Activated T-cell treated with anti-CD3 and anti-CD28 coated beads, Interleukin-2, amount 50 U/mL, for 72 hours (primary cell): ENCODE results near the gene FADS1. TPM values are rescaled to one million over a fixed set of nuclear protein-coding genes. Genes with fewer than 3 reads are reported as not detected.

Experiments
- ATAC-seq, 2 donors: fragments of 150-1000 bp; cut with Tn5 transposase; replicated peaks in 1 of 2; 2 replicates each; pipeline ENCODE4 v1.10.0; 2021; ENCODE audit warnings: moderate library complexity in 2 of 2, mild to moderate bottlenecking in 1 of 2
- DNase-seq, 2 donors: peaks; one replicate each; pipeline ENCODE4 v3.0.0; 2021 to 2022; ENCODE audit warnings: mixed read lengths in 1 of 2
- H3K27ac Mint-ChIP-seq: one replicate; pipeline ENCODE4 v1.8.0; 2022; ENCODE audit warnings: mild to moderate bottlenecking, moderate library complexity, mixed read lengths
- H3K27me3 Mint-ChIP-seq: one replicate; pipeline ENCODE4 v1.8.0; 2022; ENCODE audit warnings: low read depth, mixed read lengths
- H3K36me3 Mint-ChIP-seq, 2 donors: one replicate each; pipeline ENCODE4 v1.8.0; 2022; ENCODE audit warnings: mixed read lengths in 2 of 2, mild to moderate bottlenecking in 1 of 2; ENCODE audit not compliant: insufficient read depth in 2 of 2
- H3K4me1 Mint-ChIP-seq: one replicate; pipeline ENCODE4 v1.8.0; 2022; ENCODE audit warnings: low read depth, mixed read lengths
- H3K4me3 Mint-ChIP-seq, 2 donors: one replicate each; pipeline ENCODE4 v1.8.0; 2022; ENCODE audit warnings: mild to moderate bottlenecking in 2 of 2, mixed read lengths in 2 of 2, moderate library complexity in 2 of 2
- H3K9me3 Mint-ChIP-seq, 2 donors: one replicate each; pipeline ENCODE4 v1.8.0; 2022; ENCODE audit warnings: mixed read lengths in 2 of 2
- total RNA-seq, 2 donors: library from RNA; stranded (reverse); gene quantifications; one replicate each; pipeline ENCODE4 v1.2.3, GENCODE V29; 2022

Gene FADS1
- total RNA-seq, 2 donors from 2014 or later = 8.5 to 17.7 TPM

DNA sequence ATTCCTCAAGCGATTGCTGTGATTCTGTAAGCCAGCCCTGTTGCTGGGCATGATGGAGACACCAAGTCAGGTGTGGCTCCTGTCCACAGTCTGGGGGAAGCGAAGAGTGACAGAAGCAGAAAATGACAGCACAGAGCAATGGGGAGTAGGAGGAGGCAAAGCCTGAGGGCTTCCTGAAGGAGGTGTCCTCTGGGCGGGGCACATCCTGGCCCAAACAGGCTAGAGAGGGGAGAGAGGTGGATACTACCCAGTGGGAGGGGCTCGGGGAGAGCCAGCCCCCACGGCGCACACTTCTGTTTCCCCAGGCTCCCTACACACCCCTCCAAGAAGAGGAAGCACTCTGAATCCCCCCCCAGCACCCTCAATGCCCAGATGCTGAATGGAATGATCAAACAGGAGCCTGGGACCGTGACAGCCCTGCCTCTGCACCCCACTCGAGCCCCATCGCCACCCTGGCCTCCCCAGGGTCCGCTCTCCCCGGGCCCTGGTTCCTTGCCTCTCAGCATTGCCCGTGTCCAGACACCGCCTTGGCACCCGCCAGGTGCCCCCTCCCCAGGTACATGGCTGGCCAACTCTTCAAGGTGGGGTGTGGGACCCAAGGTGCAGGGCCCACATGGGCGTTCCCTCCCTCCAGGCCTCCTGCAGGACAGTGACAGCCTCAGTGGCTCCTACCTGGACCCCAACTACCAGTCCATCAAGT is 45.5 kb downstream of the FADS1 start:
- ATAC-seq (no peak), DNase-seq (no peak)
- Mint-ChIP-seq H3K4me3 (no peak overlapping the region), H3K27ac (no peak overlapping the region), H3K9me3 (no peaks in the 10 kb centered on the region), H3K27me3 (no peaks in the 10 kb centered on the region), H3K4me1 (peaks cover 2% of the 10 kb centered on the region), H3K36me3 (no peaks in the 10 kb centered on the region)

DNA sequence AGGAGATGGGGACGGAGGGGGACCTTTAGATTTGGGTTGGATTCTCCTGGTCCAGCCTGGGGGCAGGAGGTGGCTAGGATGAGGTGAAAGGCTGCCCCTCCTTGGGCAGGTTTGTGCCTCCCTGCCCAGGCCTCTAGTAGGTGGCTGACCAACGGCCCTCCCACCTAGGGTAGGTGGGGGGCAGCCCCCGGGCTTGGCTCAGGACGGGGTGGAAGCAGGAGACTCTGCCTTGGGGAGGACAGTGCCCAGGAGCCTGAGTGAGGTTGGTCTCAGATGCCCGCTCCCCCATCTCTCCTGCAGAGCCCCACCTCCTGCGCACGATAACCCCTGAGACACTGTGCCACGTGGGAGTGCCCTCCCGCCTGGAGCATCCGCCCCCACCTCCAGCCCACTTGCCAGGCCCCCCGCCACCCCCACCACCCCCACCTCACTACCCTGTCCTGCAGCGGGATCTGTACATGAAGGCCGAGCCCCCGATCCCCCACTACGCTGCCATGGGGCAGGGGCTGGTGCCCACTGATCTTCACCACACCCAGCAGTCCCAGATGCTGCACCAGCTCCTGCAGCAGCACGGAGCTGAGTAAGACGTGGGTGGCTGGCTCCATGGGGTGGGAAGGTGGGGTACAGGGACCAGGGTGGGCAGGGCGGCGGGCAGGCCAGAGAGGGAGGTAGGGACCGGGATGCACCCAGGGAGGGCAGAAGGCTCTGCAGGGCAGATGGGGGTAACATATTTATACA is 46.7 kb downstream of the FADS1 start:
- H3K4me1 Mint-ChIP-seq = no peaks in the 10 kb centered on the region
- ATAC-seq = no peak
- H3K27me3 Mint-ChIP-seq = no peaks in the 10 kb centered on the region
- H3K27ac Mint-ChIP-seq = no peak overlapping the region
- no peaks in the 10 kb centered on the region for H3K9me3 Mint-ChIP-seq
- H3K36me3 Mint-ChIP-seq = no peaks in the 10 kb centered on the region
- no peak for DNase-seq
- H3K4me3 Mint-ChIP-seq = no peak overlapping the region

DNA sequence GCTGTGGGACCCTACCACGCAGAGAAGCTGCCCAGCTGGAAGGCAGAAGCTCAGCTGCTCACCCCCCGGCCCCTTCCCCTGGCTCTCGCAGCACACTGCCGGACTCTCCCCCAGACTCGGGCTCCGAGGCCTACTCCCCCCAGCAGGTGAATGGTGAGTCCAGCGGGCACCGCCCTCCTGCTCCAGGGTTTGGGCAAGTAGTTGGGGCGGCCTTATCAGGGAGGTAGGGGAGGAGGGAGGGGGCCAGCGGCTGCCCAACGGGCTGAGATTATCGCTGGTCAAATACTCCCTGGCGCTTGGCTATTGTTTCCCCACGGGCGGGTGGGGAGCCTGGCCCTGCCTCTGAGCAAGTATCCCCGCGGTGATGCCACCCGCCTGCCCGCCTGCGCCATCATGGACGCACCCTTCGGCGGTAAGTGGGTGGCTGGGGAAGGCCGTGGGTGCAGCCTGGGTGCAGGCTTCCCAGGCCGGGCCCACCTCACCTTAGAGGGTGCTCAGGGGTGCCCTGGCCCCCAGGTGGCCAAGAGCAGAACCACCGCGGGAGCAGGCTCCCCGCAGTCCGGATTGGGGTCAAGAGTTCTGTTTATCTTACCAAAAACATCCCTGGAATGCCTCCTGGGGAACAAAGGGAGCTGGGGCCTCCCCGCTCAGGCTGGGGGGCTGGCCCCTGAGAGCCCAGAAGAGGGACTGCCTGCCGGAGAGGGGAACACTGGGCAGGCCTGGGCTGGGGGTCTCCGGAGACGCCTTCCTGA is 47.5 kb downstream of the FADS1 start:
- Mint-ChIP-seq H3K36me3 (no peaks in the 10 kb centered on the region), H3K27ac (no peak overlapping the region), H3K9me3 (no peaks in the 10 kb centered on the region), H3K4me3 (no peak overlapping the region), H3K4me1 (no peaks in the 10 kb centered on the region), H3K27me3 (no peaks in the 10 kb centered on the region)
- ATAC-seq (no peak), DNase-seq (no peak)

DNA sequence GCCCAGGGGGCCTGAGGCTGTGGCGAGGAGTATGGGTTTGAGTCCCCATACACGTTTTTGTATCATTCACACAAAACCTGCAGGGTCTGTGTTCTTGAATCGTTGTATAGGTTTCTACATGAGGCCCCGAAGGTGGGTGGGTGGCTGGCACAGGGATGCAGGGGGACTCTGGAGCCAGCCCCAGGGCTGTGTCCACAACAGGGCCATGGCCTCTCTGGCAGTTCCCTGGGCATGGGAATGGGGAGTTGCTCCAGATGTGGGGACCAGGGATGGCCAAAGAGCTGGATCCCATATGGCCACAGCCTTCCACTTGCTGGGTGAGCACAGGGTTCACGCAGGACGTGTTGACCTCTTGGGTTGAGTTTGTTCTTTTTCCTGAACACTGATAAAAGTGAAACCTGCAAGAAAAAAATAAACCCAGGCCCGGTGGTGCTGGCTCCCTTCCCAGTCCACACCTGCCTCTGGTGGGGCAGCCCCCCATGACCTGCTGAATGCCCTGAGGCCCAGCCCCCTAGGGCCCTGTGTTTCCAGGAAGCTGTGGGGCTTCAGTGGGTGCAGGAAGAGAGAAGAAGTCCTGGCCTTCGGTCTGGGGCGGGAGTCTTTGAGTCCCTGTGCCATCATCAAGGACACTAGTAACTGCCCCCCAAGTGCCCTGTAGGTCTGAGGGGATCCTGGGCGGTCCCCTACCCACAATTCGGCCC is 48.3 kb downstream of the FADS1 start:
- Mint-ChIP-seq H3K27ac (no peak overlapping the region), H3K4me1 (no peaks in the 10 kb centered on the region), H3K4me3 (no peak overlapping the region), H3K9me3 (no peaks in the 10 kb centered on the region), H3K27me3 (no peaks in the 10 kb centered on the region), H3K36me3 (no peaks in the 10 kb centered on the region)
- DNase-seq (no peak), ATAC-seq (no peak)

DNA sequence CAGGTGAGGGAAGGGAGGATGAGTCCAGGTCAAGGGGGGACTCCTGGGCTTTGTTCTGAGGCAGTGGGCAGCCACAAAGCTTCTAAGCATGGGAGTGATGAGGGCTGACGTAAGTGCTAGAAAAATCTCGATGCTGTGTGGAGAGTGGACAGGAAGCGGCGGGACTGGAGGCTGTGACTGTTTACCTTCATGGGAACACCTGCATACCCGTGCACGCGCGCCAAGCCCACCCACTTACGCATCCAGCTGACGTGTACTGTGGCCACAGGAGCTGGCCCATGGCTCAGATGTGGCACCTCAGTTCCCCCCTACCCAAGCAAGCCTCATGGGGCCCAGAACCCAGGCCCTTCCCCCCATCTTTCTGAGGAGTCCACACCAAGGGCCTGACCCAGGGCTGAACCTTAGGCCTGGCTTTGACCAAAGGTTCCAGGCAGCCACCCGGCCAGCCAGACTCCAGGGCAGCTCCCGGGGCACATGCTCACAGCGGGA is 50.4 kb downstream of the FADS1 start:
- no peaks in the 10 kb centered on the region for H3K36me3 Mint-ChIP-seq
- no peaks in the 10 kb centered on the region for H3K9me3 Mint-ChIP-seq
- H3K27me3 Mint-ChIP-seq = no peaks in the 10 kb centered on the region
- ATAC-seq (no peak), DNase-seq (no peak)
- H3K4me3 Mint-ChIP-seq = no peak overlapping the region
- H3K27ac Mint-ChIP-seq = no peak overlapping the region
- no peaks in the 10 kb centered on the region for H3K4me1 Mint-ChIP-seq

DNA sequence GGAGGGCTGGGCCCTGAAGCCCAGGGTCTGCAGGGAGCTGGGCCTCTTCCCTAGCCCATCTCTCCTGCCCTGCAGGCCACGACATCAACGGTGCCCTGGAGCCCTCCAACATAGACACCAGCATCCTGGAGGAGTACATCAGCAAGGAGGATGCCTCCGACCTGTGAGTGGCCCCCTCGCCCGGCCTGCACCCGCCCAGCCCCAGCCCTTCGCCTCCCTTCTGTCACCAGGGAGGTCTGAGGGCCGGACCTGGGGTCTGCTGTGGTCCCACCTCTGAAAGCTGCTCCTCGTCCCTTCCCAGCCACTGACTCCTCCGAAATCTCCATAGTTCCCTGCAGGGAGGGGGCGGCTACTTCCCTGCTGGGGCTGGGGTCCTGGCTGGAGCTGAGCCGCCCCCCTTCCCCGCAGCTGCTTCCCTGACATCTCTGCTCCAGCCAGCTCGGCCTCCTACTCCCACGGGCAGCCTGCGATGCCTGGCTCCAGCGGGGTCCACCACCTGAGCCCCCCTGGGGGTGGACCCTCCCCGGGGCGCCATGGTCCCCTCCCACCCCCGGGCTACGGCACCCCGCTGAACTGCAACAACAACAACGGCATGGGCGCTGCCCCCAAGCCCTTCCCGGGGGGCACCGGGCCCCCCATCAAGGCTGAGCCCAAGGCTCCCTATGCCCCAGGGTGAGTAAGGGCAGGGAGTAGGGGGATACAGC is 51.1 kb downstream of the FADS1 start:
- no peaks in the 10 kb centered on the region for H3K36me3 Mint-ChIP-seq
- no peaks in the 10 kb centered on the region for H3K27me3 Mint-ChIP-seq
- no peak overlapping the region for H3K27ac Mint-ChIP-seq
- DNase-seq (no peak), ATAC-seq (no peak)
- no peak overlapping the region for H3K4me3 Mint-ChIP-seq
- no peaks in the 10 kb centered on the region for H3K9me3 Mint-ChIP-seq
- H3K4me1 Mint-ChIP-seq = no peaks in the 10 kb centered on the region

DNA sequence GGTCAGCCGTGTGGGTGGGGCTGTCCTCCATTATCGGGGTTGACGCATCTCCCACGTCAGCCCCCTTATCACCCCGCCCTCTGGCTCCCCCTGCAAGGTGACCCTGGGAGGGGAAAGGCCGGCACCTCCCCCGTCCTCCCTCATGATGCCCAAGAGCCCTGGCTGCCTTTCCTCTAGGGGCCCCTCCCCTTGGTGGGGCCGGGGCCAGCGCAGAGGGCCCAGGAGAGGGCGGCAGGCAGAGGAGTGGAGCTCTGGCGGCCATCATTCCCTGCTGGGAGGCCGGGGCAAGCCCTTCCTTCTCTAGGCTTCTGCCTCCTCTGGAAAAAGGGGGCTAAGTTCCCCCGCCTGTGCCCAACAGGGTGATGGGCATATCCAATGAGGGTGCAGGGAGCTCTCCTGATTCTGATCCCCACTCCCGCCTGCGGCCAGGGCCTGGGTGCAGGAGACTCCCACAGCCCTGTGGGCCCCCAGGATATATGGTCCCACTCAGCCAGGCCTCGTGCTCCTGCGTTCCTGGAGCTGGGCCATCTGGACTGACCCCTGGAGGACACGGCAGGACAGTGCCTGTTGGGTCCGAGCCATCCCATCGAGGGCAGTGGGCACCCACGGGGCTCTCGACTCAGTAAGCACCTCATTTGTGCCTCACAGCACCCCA is 52.1 kb downstream of the FADS1 start:
- H3K36me3 Mint-ChIP-seq = no peaks in the 10 kb centered on the region
- H3K27ac Mint-ChIP-seq = no peak overlapping the region
- H3K27me3 Mint-ChIP-seq = no peaks in the 10 kb centered on the region
- no peak for ATAC-seq
- no peaks in the 10 kb centered on the region for H3K4me1 Mint-ChIP-seq
- no peak for DNase-seq
- H3K9me3 Mint-ChIP-seq = no peaks in the 10 kb centered on the region
- H3K4me3 Mint-ChIP-seq = no peak overlapping the region

DNA sequence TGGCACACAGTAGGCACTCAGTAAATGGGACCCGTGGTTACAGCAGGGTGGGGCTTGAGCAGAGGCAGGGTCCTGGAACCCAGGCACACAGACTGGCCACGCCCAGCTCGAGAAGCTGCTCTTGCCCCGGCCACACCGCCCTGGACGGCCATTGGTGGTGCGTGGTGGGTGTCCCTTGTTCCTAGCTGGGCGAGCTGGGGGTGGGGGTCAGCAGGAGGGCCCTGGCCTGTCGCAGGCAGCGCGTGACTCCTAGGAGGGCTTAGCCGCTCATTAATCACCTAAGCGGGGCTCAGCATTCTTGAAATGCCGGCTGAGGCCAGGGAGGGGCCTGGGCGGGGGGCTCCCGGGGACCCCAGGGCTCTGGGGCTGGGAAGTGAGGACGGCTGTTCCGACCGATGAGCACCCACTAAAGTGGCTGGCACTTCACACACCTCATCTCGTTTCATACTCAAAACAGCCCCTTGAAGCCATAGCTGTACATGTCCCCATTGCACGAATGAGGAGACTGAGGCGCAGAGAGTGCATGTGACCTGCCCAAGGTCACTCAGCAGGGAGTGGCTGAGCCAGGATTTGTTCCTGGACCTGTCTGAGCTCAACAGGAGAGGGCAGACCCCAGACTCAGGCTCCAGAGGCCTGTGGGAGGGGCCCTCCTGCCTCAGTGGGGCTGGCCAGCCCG is 52.7 kb downstream of the FADS1 start:
- H3K27ac Mint-ChIP-seq = no peak overlapping the region
- no peak for ATAC-seq

DNA sequence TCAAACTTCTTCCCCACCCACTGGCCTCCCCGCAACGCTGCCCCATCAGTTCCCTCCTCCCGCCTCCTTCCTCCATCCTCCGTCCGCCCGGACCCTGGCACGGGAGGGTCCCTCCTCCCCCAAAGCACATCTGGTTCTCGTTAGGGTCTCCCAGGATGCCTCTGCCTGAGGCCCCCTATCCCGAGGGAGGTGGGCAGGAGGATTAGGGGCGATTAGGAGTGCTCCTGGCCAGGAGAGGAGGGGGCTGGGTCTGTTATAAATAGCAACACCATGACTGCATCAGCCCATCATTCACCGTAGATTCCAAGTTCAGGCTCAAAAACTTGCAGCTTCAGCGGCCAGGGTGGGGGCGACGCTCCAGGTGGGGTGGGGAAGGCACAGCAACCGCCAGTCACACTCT is 54.0 kb downstream of the FADS1 start:
- Mint-ChIP-seq H3K4me1 (no peaks in the 10 kb centered on the region), H3K27me3 (no peaks in the 10 kb centered on the region), H3K36me3 (no peaks in the 10 kb centered on the region), H3K4me3 (no peak overlapping the region), H3K27ac (no peak overlapping the region), H3K9me3 (no peaks in the 10 kb centered on the region)
- no peak for DNase-seq
- no peak for ATAC-seq

More for the DNA sequence above, 52.7 kb downstream of the FADS1 start:
- H3K9me3 Mint-ChIP-seq = no peaks in the 10 kb centered on the region
- no peak for DNase-seq
- no peaks in the 10 kb centered on the region for H3K36me3 Mint-ChIP-seq
- H3K27me3 Mint-ChIP-seq = no peaks in the 10 kb centered on the region
- H3K4me3 Mint-ChIP-seq = no peak overlapping the region
- no peaks in the 10 kb centered on the region for H3K4me1 Mint-ChIP-seq

DNA sequence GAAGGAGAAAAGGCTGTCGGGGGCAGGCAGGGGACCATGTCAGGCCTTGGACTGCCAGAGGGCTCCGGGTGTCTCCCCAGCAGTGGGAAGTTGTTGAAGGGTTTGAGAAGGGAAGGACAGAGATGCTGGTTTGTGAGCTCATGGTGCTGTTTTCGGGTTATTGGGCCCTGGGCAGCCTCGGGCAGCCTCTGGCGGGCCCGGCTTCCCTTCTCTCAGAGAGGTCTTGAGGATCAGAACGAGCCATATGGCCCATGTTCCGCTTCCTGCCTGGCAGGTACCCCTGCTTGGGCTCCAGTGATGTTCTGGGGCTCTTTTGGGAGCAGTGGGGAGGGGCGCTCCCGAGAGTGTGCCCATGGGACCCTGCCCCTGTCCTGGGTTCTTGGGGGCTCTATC is 54.6 kb downstream of the FADS1 start:
- H3K27ac Mint-ChIP-seq = no peak overlapping the region
- no peaks in the 10 kb centered on the region for H3K9me3 Mint-ChIP-seq
- peaks cover under 1% of the 10 kb centered on the region for H3K4me1 Mint-ChIP-seq
- no peaks in the 10 kb centered on the region for H3K36me3 Mint-ChIP-seq
- no peak overlapping the region for H3K4me3 Mint-ChIP-seq
- no peak for DNase-seq
- ATAC-seq = no peak
- no peaks in the 10 kb centered on the region for H3K27me3 Mint-ChIP-seq

DNA sequence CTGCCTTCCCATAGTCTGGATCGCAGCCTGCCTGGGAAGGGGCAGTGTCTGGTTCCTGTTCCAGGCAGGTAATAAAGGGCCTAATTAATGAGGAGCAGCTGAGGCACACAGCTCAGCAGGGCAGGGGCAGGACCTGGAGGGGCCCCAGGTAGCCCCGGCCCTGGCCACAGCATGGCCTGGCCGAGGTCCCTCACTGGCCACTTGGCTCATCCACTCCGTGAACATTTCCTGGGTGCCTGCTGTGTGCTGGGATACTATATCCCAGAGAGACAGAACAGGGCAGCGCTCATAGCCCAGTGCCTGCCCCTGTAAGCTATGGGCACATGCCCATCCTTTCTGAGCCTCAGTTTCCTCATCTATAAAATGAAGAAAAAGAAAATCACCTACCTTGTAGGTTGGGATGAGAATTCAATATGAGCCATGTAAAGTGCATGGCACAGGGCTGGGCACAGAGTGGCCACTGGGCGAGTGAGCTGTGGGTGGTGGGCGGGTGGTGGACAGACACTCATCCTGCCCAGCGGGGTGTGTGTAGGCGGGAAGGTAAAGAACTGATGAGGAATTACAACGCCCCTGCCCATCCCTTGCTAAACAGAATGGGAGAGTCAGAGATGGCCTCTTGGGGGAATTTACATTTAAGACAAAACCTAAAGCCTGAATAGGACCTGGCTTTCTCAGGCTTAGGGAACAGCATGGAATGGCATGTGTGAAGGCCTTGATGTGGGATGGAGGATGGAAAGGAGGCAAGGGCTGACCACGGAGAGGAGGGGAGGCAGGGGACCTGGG is 55.2 kb downstream of the FADS1 start:
- DNase-seq (no peak), ATAC-seq (no peak)
- H3K36me3 Mint-ChIP-seq = no peaks in the 10 kb centered on the region
- no peak overlapping the region for H3K27ac Mint-ChIP-seq
- H3K9me3 Mint-ChIP-seq = no peaks in the 10 kb centered on the region
- no peaks in the 10 kb centered on the region for H3K27me3 Mint-ChIP-seq
- H3K4me1 Mint-ChIP-seq = peaks cover 7% of the 10 kb centered on the region
- no peak overlapping the region for H3K4me3 Mint-ChIP-seq
